SK-N-SH treated with all-trans-retinoic acid at 6 μM for 48 hours (cell line): Measurements from ENCODE around the gene CISTR.

Source experiments
- ATAC-seq: fragments of 200-7000 bp; cut with Tn5 transposase; 3 replicates; pipeline ENCODE4 v1.9.1; 2020; ENCODE audit warnings: mild to moderate bottlenecking, moderate library complexity
- BACH2 ChIP-seq: fragments of 250-450 bp; sonication (Bioruptor Pico); IDR thresholded peaks from 2 replicates; pipeline ENCODE4 v1.9.0; 2021; ENCODE audit warnings: mild to moderate bottlenecking, borderline replicate concordance
- CSDC2 ChIP-seq: fragments of 250-450 bp; sonication (Bioruptor Pico); IDR thresholded peaks from 2 replicates; pipeline ENCODE4 v1.5.0; 2020; ENCODE audit warnings: mild to moderate bottlenecking, moderate library complexity
- ESRRG ChIP-seq: fragments of 250-450 bp; sonication (Bioruptor Pico); IDR thresholded peaks from 2 replicates; pipeline ENCODE4 v1.6.1; 2021; ENCODE audit warnings: mild to moderate bottlenecking
- GLIS3 ChIP-seq: fragments of 250-450 bp; sonication (Bioruptor Pico); IDR thresholded peaks from 2 replicates; pipeline ENCODE4 v1.5.0; 2020; ENCODE audit warnings: mild to moderate bottlenecking, moderate library complexity
- ISL1 ChIP-seq: fragments of 250-450 bp; sonication (Bioruptor Pico); IDR thresholded peaks from 2 replicates; pipeline ENCODE4 v2.1.2; 2022; ENCODE audit warnings: mild to moderate bottlenecking, moderate library complexity
- OSR1 ChIP-seq: fragments of 250-450 bp; sonication (Bioruptor Pico); IDR thresholded peaks from 2 replicates; pipeline ENCODE4 v1.8.0; 2022; ENCODE audit warnings: moderate library complexity, mild to moderate bottlenecking, inconsistent platforms
- PPARA ChIP-seq: fragments of 250-450 bp; sonication (Bioruptor Pico); IDR thresholded peaks from 2 replicates; pipeline ENCODE4 v1.5.0; 2020; ENCODE audit warnings: mild to moderate bottlenecking, borderline replicate concordance
- RARB ChIP-seq: fragments of 250-450 bp; sonication (Bioruptor Pico); IDR thresholded peaks from 2 replicates; pipeline ENCODE4 v1.8.0; 2021; ENCODE audit warnings: mild to moderate bottlenecking, moderate library complexity
- SNAI2 ChIP-seq: fragments of 250-450 bp; sonication (Bioruptor Pico); IDR thresholded peaks from 2 replicates; pipeline ENCODE4 v1.5.0; 2020; ENCODE audit warnings: mild to moderate bottlenecking, moderate library complexity
- TCF4 ChIP-seq: fragments of 250-450 bp; sonication (Bioruptor Pico); IDR thresholded peaks from 2 replicates; pipeline ENCODE4 v1.8.0; 2021; ENCODE audit warnings: mild to moderate bottlenecking, moderate library complexity, borderline replicate concordance
- TOX ChIP-seq: fragments of 250-450 bp; sonication (Bioruptor Pico); IDR thresholded peaks from 2 replicates; pipeline ENCODE4 v1.8.0; 2021; ENCODE audit warnings: mild to moderate bottlenecking, moderate library complexity, borderline replicate concordance
- ZC3H10 ChIP-seq: fragments of 250-450 bp; sonication (Bioruptor Pico); IDR thresholded peaks from 2 replicates; pipeline ENCODE4 v1.5.1; 2021; ENCODE audit warnings: mild to moderate bottlenecking, moderate library complexity
- ZFP3 ChIP-seq: fragments of 250-450 bp; sonication (Bioruptor Pico); IDR thresholded peaks from 2 replicates; pipeline ENCODE4 v1.5.0; 2020; ENCODE audit warnings: mild to moderate bottlenecking, moderate library complexity
- ZFP30 ChIP-seq: fragments of 450-650 bp; formaldehyde crosslinking; IDR thresholded peaks from 2 replicates; pipeline ENCODE4 v1.5.0; 2022; ENCODE audit warnings: mild to moderate bottlenecking, moderate library complexity
- ZNF565 ChIP-seq: fragments of 450-650 bp; formaldehyde crosslinking; conservative IDR thresholded peaks from 2 replicates; pipeline ENCODE4 v1.5.0; 2020; ENCODE audit warnings: low read depth, mild to moderate bottlenecking, moderate library complexity
- ZNF8 ChIP-seq: fragments of 450-650 bp; formaldehyde crosslinking; IDR thresholded peaks from 2 replicates; pipeline ENCODE4 v1.5.0; 2020; ENCODE audit warnings: mild to moderate bottlenecking, moderate library complexity
- TF ChIP-seq, protein P1 (sequence below): fragments of 250-450 bp; sonication (Bioruptor Pico); IDR thresholded peaks from 2 replicates; pipeline ENCODE4 v1.5.1; 2021; ENCODE audit warnings: mild to moderate bottlenecking, moderate library complexity
- TF ChIP-seq, protein P2 (sequence below): fragments of 250-450 bp; sonication (Bioruptor Pico); IDR thresholded peaks from 2 replicates; pipeline ENCODE4 v1.5.0; 2020; ENCODE audit warnings: mild to moderate bottlenecking, moderate library complexity
- TF ChIP-seq, protein P3 (sequence below): fragments of 250-450 bp; sonication (Bioruptor Pico); IDR thresholded peaks from 2 replicates; pipeline ENCODE4 v1.8.0; 2021; ENCODE audit warnings: low read depth, mild to moderate bottlenecking, moderate library complexity, borderline replicate concordance
- TF ChIP-seq, protein P4 (sequence below): fragments of 250-450 bp; sonication (Bioruptor Pico); IDR thresholded peaks from 2 replicates; pipeline ENCODE4 v1.8.0; 2020; ENCODE audit warnings: mild to moderate bottlenecking, moderate library complexity, borderline replicate concordance
- TF ChIP-seq, protein P5 (sequence below): fragments of 250-450 bp; sonication (Bioruptor Pico); IDR thresholded peaks from 2 replicates; pipeline ENCODE4 v1.5.1; 2020; ENCODE audit warnings: low read depth, mild to moderate bottlenecking, moderate library complexity

CISTR gene

DNA sequence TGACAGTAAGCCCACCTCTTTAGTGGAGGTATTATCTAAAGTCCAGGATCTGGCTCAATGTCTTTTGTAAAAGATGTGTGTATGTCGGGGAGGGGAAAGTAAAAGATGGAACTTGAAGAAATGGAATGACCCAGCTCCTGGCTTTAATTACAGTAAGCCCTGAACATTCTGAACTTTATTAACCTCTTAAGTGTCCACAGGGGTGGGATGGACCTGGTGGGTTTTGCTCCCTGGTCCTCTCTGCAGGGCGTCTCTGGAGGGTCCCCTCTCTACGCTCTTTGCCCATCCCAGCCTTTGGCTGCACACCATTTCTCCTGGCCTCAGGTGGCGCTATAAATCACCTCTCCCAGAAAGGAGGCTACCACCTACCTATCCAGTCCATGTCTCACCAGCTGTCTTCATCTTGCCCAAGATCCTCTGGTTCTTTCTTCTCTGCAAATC, 3.7 kb upstream of the CISTR start:
- TF ChIP-seq CSDC2, result no peak
- TF ChIP-seq OSR1, result no peak
- no peak for TF ChIP-seq ZNF8 (CRISPR knock-in tag)
- no peak for TF ChIP-seq PPARA
- TF ChIP-seq, protein P1, sequence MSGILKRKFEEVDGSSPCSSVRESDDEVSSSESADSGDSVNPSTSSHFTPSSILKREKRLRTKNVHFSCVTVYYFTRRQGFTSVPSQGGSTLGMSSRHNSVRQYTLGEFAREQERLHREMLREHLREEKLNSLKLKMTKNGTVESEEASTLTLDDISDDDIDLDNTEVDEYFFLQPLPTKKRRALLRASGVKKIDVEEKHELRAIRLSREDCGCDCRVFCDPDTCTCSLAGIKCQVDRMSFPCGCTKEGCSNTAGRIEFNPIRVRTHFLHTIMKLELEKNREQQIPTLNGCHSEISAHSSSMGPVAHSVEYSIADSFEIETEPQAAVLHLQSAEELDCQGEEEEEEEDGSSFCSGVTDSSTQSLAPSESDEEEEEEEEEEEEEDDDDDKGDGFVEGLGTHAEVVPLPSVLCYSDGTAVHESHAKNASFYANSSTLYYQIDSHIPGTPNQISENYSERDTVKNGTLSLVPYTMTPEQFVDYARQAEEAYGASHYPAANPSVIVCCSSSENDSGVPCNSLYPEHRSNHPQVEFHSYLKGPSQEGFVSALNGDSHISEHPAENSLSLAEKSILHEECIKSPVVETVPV, result no peak
- no peak for ATAC-seq

DNA sequence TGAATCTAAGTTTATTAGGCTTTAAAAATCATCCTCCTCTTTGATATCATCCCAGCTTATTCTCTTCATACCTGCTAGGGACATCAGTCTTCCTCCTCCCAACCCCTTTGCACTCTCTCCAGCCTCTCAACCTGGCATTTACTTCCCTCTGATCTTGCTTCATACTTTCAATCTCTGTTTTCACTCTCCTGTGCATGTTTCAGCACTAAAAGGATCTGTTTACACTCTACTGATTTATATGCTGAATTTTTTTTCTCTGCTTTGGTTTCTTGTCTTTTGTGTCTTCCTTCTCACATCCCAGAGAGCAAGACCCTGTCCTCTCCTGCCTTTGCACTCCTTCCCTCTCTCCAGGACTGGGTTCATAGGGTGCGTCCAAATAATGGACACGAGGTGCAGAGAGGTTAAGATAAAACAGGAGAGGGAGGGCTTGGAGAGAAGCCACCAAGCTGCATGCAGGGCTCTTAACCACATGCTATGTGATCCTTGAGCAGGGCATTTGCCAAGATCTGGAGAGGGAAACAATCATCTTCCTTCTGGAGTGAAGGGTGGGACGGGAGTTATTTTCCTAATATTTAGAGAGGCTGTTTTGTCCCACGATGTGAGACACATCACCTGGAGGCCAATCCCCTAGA, 3.0 kb upstream of the CISTR start:
- TF ChIP-seq, protein P2, sequence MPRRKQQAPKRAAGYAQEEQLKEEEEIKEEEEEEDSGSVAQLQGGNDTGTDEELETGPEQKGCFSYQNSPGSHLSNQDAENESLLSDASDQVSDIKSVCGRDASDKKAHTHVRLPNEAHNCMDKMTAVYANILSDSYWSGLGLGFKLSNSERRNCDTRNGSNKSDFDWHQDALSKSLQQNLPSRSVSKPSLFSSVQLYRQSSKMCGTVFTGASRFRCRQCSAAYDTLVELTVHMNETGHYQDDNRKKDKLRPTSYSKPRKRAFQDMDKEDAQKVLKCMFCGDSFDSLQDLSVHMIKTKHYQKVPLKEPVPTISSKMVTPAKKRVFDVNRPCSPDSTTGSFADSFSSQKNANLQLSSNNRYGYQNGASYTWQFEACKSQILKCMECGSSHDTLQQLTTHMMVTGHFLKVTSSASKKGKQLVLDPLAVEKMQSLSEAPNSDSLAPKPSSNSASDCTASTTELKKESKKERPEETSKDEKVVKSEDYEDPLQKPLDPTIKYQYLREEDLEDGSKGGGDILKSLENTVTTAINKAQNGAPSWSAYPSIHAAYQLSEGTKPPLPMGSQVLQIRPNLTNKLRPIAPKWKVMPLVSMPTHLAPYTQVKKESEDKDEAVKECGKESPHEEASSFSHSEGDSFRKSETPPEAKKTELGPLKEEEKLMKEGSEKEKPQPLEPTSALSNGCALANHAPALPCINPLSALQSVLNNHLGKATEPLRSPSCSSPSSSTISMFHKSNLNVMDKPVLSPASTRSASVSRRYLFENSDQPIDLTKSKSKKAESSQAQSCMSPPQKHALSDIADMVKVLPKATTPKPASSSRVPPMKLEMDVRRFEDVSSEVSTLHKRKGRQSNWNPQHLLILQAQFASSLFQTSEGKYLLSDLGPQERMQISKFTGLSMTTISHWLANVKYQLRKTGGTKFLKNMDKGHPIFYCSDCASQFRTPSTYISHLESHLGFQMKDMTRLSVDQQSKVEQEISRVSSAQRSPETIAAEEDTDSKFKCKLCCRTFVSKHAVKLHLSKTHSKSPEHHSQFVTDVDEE (CRISPR knock-in tag), result no peak
- TF ChIP-seq TOX (no peak), ZFP30 (CRISPR knock-in tag) (no peak), RARB (CRISPR knock-in tag) (no peak), ZC3H10 (CRISPR knock-in tag) (no peak), SNAI2 (CRISPR knock-in tag) (no peak), ZNF8 (CRISPR knock-in tag) (no peak), GLIS3 (CRISPR knock-in tag) (no peak), ZNF565 (CRISPR knock-in tag) (no peak), ESRRG (no peak), BACH2 (CRISPR knock-in tag) (no peak), PPARA (no peak), ZFP3 (CRISPR knock-in tag) (no peak), TCF4 (CRISPR knock-in tag) (no peak), ISL1 (CRISPR knock-in tag) (no peak)
- TF ChIP-seq, protein P3, sequence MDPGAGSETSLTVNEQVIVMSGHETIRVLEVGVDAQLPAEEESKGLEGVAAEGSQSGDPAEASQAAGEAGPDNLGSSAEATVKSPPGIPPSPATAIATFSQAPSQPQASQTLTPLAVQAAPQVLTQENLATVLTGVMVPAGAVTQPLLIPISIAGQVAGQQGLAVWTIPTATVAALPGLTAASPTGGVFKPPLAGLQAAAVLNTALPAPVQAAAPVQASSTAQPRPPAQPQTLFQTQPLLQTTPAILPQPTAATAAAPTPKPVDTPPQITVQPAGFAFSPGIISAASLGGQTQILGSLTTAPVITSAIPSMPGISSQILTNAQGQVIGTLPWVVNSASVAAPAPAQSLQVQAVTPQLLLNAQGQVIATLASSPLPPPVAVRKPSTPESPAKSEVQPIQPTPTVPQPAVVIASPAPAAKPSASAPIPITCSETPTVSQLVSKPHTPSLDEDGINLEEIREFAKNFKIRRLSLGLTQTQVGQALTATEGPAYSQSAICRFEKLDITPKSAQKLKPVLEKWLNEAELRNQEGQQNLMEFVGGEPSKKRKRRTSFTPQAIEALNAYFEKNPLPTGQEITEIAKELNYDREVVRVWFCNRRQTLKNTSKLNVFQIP (CRISPR knock-in tag), result no peak
- TF ChIP-seq, protein P4, sequence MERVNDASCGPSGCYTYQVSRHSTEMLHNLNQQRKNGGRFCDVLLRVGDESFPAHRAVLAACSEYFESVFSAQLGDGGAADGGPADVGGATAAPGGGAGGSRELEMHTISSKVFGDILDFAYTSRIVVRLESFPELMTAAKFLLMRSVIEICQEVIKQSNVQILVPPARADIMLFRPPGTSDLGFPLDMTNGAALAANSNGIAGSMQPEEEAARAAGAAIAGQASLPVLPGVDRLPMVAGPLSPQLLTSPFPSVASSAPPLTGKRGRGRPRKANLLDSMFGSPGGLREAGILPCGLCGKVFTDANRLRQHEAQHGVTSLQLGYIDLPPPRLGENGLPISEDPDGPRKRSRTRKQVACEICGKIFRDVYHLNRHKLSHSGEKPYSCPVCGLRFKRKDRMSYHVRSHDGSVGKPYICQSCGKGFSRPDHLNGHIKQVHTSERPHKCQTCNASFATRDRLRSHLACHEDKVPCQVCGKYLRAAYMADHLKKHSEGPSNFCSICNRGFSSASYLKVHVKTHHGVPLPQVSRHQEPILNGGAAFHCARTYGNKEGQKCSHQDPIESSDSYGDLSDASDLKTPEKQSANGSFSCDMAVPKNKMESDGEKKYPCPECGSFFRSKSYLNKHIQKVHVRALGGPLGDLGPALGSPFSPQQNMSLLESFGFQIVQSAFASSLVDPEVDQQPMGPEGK (CRISPR knock-in tag), result no peak
- TF ChIP-seq, protein P1, result no peak
- TF ChIP-seq, protein P5, sequence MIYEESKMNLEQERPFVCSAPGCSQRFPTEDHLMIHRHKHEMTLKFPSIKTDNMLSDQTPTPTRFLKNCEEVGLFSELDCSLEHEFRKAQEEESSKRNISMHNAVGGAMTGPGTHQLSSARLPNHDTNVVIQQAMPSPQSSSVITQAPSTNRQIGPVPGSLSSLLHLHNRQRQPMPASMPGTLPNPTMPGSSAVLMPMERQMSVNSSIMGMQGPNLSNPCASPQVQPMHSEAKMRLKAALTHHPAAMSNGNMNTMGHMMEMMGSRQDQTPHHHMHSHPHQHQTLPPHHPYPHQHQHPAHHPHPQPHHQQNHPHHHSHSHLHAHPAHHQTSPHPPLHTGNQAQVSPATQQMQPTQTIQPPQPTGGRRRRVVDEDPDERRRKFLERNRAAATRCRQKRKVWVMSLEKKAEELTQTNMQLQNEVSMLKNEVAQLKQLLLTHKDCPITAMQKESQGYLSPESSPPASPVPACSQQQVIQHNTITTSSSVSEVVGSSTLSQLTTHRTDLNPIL (CRISPR knock-in tag), result no peak
- peak; percentile 11; the same call in 1 of the 3 replicates for ATAC-seq
